GM23248 (cell line): Measurements from ENCODE around the gene NBEA. TPM values are rescaled to one million over a fixed set of nuclear protein-coding genes. Genes with fewer than 3 reads are reported as not detected.
"Not testable (repeated sequence)": the region's sequence is repeated elsewhere in the genome, so short reads cannot be mapped to it uniquely, and the experiment has no call there.

Experiments
- DNase-seq: peaks from one replicate; pipeline ENCODE4 v3.0.0-alpha.2; 2015
- H2AFZ ChIP-seq: fragments of 200-600 bp; sonication (generic); 2 replicates; pipeline ENCODE4 v1.6.1; 2016; ENCODE audit warnings: antibody characterized with exemption
- H3F3A ChIP-seq: fragments of 200-600 bp; sonication (generic); 2 replicates; pipeline ENCODE4 v1.6.1; 2016; ENCODE audit warnings: mild to moderate bottlenecking, antibody characterized with exemption, mixed run types; ENCODE audit not compliant: insufficient read depth
- H3K27ac ChIP-seq: fragments of 200-600 bp; sonication (generic); 2 replicates; pipeline ENCODE4 v1.5.1; 2016; ENCODE audit warnings: mild to moderate bottlenecking
- H3K27me3 ChIP-seq: fragments of 200-600 bp; sonication (generic); replicated peaks from 2 replicates; pipeline ENCODE4 v1.6.1; 2016; ENCODE audit warnings: mild to moderate bottlenecking; ENCODE audit not compliant: insufficient read depth
- H3K36me3 ChIP-seq: fragments of 200-600 bp; sonication (generic); 2 replicates; pipeline ENCODE4 v1.6.1; 2016; ENCODE audit warnings: low read depth, mild to moderate bottlenecking
- H3K4me1 ChIP-seq: fragments of 200-600 bp; sonication (generic); 2 replicates; pipeline ENCODE4 v1.6.1; 2016; ENCODE audit warnings: mild to moderate bottlenecking; ENCODE audit not compliant: insufficient read depth
- H3K4me2 ChIP-seq: fragments of 200-600 bp; sonication (generic); one replicate; pipeline ENCODE4 v1.6.1; 2016; ENCODE audit warnings: mild to moderate bottlenecking; ENCODE audit not compliant: unreplicated experiment
- H3K4me3 ChIP-seq: fragments of 200-600 bp; sonication (generic); 2 replicates; pipeline ENCODE4 v1.5.1; 2016; ENCODE audit warnings: mild to moderate bottlenecking
- H3K79me2 ChIP-seq: fragments of 200-600 bp; sonication (generic); 2 replicates; pipeline ENCODE4 v1.6.1; 2016; ENCODE audit warnings: mild to moderate bottlenecking; ENCODE audit not compliant: insufficient read depth
- H3K9ac ChIP-seq: fragments of 200-600 bp; sonication (generic); 2 replicates; pipeline ENCODE4 v1.6.1; 2016; ENCODE audit warnings: mild to moderate bottlenecking
- H3K9me2 ChIP-seq: fragments of 200-600 bp; sonication (generic); 2 replicates; pipeline ENCODE4 v1.6.1; 2016; ENCODE audit warnings: mixed run types, mild to moderate bottlenecking, moderate library complexity; ENCODE audit not compliant: insufficient read depth
- H3K9me3 ChIP-seq: fragments of 200-600 bp; sonication (generic); one replicate; pipeline ENCODE4 v1.6.1; 2017; ENCODE audit warnings: low read depth
- H4K20me1 ChIP-seq: fragments of 200-600 bp; sonication (generic); 2 replicates; pipeline ENCODE4 v1.6.0; 2016; ENCODE audit not compliant: insufficient read depth
- EZH2 ChIP-seq: fragments of 200-600 bp; sonication (generic); IDR thresholded peaks from 2 replicates; pipeline ENCODE4 v1.6.1; 2018; ENCODE audit warnings: antibody characterized with exemption, mild to moderate bottlenecking; ENCODE audit not compliant: insufficient read depth, poor library complexity, severe bottlenecking
- EZH2phosphoT487 ChIP-seq: fragments of 200-600 bp; sonication (generic); IDR thresholded peaks from 2 replicates; pipeline ENCODE4 v1.6.1; 2018; ENCODE audit warnings: antibody characterized with exemption, moderate library complexity, mild to moderate bottlenecking, low read depth; ENCODE audit not compliant: insufficient read depth
- WGBS, 2 experiments: methylation state at CpG; one replicate each; pipeline ENCODE4 v1.1.6; 2015 to 2017; ENCODE audit warnings: low lambda C conversion rate in 2 of 2, low coverage in 1 of 2; ENCODE audit errors: missing lambda C conversion rate in 2 of 2; 5-methylcytosine and 5-hydroxymethylcytosine counted together
- in situ Hi-C: fragments of 300-500 bp; cut with MboI; formaldehyde crosslinking; loops from 2 replicates; pipeline ENCODE4 v1.15.0; 2020
- polyA plus RNA-seq: library from polyadenylated mRNA; unstranded; fragments of >200 nt; fragmentation: Nextera tagmentation; extraction: Ambion mirVana; gene quantifications from 2 replicates; pipeline ENCODE4 v1.2.1, GENCODE V29; 2016
- total RNA-seq: library from RNA; depleted of rRNA; stranded (reverse); fragments of >200 nt; shearing (Covaris generic); gene quantifications from 2 replicates; pipeline ENCODE4 v1.2.3, GENCODE V29; 2014

The NBEA gene
- total and polyA plus RNA-seq, 2 experiments from 2014 or later, result 1.9 to 3.7 TPM

- WGBS, 2 experiments, result 15 to 50% methylated on average over 1 of the region's 1 CpG
- no peaks in the 10 kb centered on the region for H3F3A ChIP-seq
- no peak overlapping the region for H3K4me3 ChIP-seq
- no peaks in the 10 kb centered on the region for H3K9me3 ChIP-seq
- TF ChIP-seq EZH2, result no peak
- TF ChIP-seq EZH2phosphoT487, result no peak
- no peaks in the 10 kb centered on the region for H4K20me1 ChIP-seq
- no peaks in the 10 kb centered on the region for H3K9me2 ChIP-seq
- H3K27ac ChIP-seq, result no peak overlapping the region
- no peaks in the 10 kb centered on the region for H3K79me2 ChIP-seq
- no peaks in the 10 kb centered on the region for H3K4me1 ChIP-seq
- no peaks in the 10 kb centered on the region for H3K27me3 ChIP-seq
- in situ Hi-C loops, result no loop called here
- no peaks in the 10 kb centered on the region for H3K36me3 ChIP-seq
- H3K9ac ChIP-seq, result no peak overlapping the region
- H2AFZ ChIP-seq, result no peak overlapping the region
- H3K4me2 ChIP-seq, result no peak overlapping the region
- DNase-seq, result no peak
Observed at GRCh38 chr13:34970961-34971360, 28.9 kb downstream of the NBEA start.

- in situ Hi-C loops, result no loop called here
Observed at GRCh38 chr13:34971473-34971872, 29.4 kb downstream of the NBEA start.

GRCh38 chr13:34985199-34985598 is 43.1 kb downstream of the NBEA start:
- H3F3A ChIP-seq, DNase-seq, H3K4me1 ChIP-seq, H3K9ac ChIP-seq, H3K27ac ChIP-seq, H3K9me2 ChIP-seq, H3K36me3 ChIP-seq, H4K20me1 ChIP-seq, H2AFZ ChIP-seq, H3K4me2 ChIP-seq, H3K27me3 ChIP-seq, H3K4me3 ChIP-seq, H3K79me2 ChIP-seq, H3K9me3 ChIP-seq, in situ Hi-C loops: not testable (repeated sequence)
- WGBS, 2 experiments, result 52 to 54% methylated on average over 5 of the region's 5 CpGs

More at GRCh38 chr13:34971473-34971872, 29.4 kb downstream of the NBEA start:
- H3K9ac ChIP-seq, result no peak overlapping the region
- H3K9me3 ChIP-seq, result no peaks in the 10 kb centered on the region
- H3F3A ChIP-seq, result no peaks in the 10 kb centered on the region
- no peaks in the 10 kb centered on the region for H4K20me1 ChIP-seq
- WGBS, 2 experiments, result 54 to 72% methylated on average over 2 of the region's 2 CpGs
- H3K9me2 ChIP-seq, result no peaks in the 10 kb centered on the region
- H3K27me3 ChIP-seq, result no peaks in the 10 kb centered on the region
- H3K36me3 ChIP-seq, result no peaks in the 10 kb centered on the region
- H3K4me2 ChIP-seq, result no peak overlapping the region
- TF ChIP-seq EZH2 (no peak), EZH2phosphoT487 (no peak)
- no peak overlapping the region for H2AFZ ChIP-seq
- H3K27ac ChIP-seq, result no peak overlapping the region
- no peak overlapping the region for H3K4me3 ChIP-seq
- no peaks in the 10 kb centered on the region for H3K79me2 ChIP-seq
- no peak for DNase-seq
- no peaks in the 10 kb centered on the region for H3K4me1 ChIP-seq

- Histone ChIP-seq H3K4me3 (no peak overlapping the region), H3K79me2 (no peaks in the 10 kb centered on the region), H3K36me3 (no peaks in the 10 kb centered on the region), H3K9ac (no peak overlapping the region), H2AFZ (no peak overlapping the region), H3K9me2 (no peaks in the 10 kb centered on the region), H3F3A (no peaks in the 10 kb centered on the region), H4K20me1 (no peaks in the 10 kb centered on the region), H3K4me2 (no peak overlapping the region), H3K9me3 (no peaks in the 10 kb centered on the region), H3K27me3 (no peaks in the 10 kb centered on the region), H3K4me1 (no peaks in the 10 kb centered on the region), H3K27ac (no peak overlapping the region)
- DNase-seq, result no peak
- WGBS, 2 experiments, result 82 to 83% methylated on average over 12 of the region's 12 CpGs
- TF ChIP-seq EZH2 (no peak), EZH2phosphoT487 (no peak)
- in situ Hi-C loops, result no loop called here
Observed at GRCh38 chr13:34988330-34988791, 46.3 kb downstream of the NBEA start.
